22Rv1 (cell line): ENCODE data around the gene SNAP25.

Source experiments
- CTCF ChIP-seq: fragments of 450-650 bp; IDR thresholded peaks from 2 replicates; pipeline ENCODE4 v1.5.1; 2017; ENCODE audit warnings: mild to moderate bottlenecking
- ZFX ChIP-seq: fragments of 450-650 bp; IDR thresholded peaks from 2 replicates; pipeline ENCODE4 v1.6.1; 2017; ENCODE audit warnings: antibody characterized with exemption, borderline replicate concordance

- no peak for TF ChIP-seq CTCF
- no peak for TF ChIP-seq ZFX
These were observed 45.5 kb upstream of the SNAP25 start for GRCh38 chr20:10172998-10173655.
